ENCODE results near the gene CHMP6. TPM values are rescaled to one million over a fixed set of nuclear protein-coding genes. Genes with fewer than 3 reads are reported as not detected.

Gene CHMP6
- polyA plus RNA-seq, 1 donor from 2014 or later, result 35.1 TPM

DNA sequence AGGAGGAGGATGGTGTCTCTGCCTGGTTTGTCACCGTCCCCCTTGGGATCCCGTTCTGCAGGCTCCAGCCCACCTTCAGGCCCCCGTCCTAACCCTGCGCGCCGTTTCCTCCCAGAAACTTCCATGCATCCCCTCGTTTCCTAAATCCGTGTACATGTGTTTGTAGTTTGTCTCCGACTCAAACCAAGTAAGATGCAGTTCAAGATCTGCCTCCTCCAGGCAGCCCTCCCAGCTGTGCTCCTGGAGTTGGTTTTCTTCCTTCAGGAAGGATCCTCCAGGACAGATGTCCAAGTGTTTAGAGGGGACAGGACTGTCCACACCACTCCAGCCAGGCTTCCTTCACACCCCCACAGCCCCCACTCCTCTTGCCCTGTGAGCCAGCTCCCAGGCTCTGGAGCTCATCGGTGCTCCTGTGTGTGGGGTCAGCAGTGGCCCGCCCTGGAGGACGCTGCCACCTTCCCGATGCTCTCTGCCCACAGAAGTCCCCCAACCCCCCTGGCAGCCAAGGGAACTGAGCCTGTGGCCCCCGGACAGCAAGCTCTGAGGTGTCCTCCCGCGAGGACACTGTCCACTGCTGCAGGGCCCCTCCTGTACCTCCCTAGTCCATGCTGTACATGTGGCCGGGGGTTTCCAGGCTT lies 54.6 kb downstream of the CHMP6 start:
- Histone ChIP-seq H3K36me3 (ENCODE audit: insufficient read depth, low read length) (no peaks in the 10 kb centered on the region), H3K27ac (ENCODE audit: low read length) (no peak overlapping the region), H3K9ac (ENCODE audit: low read length) (no peak overlapping the region), H3K4me2 (ENCODE audit: low read length) (no peak overlapping the region), H4K20me1 (ENCODE audit: insufficient read depth) (no peaks in the 10 kb centered on the region), H3K27me3 (ENCODE audit: insufficient read depth, low read depth, low read length) (no peaks in the 10 kb centered on the region), H3F3A (ENCODE audit: insufficient read depth, low read length, poor library complexity, severe bottlenecking) (no peaks in the 10 kb centered on the region), H3K4me3 (ENCODE audit: low read length) (no peak overlapping the region), H3K9me3 (ENCODE audit: low read length) (no peaks in the 10 kb centered on the region), H2AFZ (ENCODE audit: low read depth, low read length) (no peak overlapping the region), H3K79me2 (replicated peaks; ENCODE audit: insufficient read depth, low read length) (peaks cover 47% of the 10 kb centered on the region), H3K9me2 (ENCODE audit: insufficient read depth, low read length) (no peaks in the 10 kb centered on the region)
- no peak for TF ChIP-seq MXI1 (conservative IDR thresholded peaks at IDR 0.05; ENCODE audit: poor library complexity, severe bottlenecking)
- no peak for TF ChIP-seq POLR2AphosphoS5 (IDR thresholded peaks at IDR 0.05)
- TF ChIP-seq, protein P1, sequence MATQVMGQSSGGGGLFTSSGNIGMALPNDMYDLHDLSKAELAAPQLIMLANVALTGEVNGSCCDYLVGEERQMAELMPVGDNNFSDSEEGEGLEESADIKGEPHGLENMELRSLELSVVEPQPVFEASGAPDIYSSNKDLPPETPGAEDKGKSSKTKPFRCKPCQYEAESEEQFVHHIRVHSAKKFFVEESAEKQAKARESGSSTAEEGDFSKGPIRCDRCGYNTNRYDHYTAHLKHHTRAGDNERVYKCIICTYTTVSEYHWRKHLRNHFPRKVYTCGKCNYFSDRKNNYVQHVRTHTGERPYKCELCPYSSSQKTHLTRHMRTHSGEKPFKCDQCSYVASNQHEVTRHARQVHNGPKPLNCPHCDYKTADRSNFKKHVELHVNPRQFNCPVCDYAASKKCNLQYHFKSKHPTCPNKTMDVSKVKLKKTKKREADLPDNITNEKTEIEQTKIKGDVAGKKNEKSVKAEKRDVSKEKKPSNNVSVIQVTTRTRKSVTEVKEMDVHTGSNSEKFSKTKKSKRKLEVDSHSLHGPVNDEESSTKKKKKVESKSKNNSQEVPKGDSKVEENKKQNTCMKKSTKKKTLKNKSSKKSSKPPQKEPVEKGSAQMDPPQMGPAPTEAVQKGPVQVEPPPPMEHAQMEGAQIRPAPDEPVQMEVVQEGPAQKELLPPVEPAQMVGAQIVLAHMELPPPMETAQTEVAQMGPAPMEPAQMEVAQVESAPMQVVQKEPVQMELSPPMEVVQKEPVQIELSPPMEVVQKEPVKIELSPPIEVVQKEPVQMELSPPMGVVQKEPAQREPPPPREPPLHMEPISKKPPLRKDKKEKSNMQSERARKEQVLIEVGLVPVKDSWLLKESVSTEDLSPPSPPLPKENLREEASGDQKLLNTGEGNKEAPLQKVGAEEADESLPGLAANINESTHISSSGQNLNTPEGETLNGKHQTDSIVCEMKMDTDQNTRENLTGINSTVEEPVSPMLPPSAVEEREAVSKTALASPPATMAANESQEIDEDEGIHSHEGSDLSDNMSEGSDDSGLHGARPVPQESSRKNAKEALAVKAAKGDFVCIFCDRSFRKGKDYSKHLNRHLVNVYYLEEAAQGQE (IDR thresholded peaks at IDR 0.05; ENCODE audit: borderline replicate concordance), result no peak

DNA sequence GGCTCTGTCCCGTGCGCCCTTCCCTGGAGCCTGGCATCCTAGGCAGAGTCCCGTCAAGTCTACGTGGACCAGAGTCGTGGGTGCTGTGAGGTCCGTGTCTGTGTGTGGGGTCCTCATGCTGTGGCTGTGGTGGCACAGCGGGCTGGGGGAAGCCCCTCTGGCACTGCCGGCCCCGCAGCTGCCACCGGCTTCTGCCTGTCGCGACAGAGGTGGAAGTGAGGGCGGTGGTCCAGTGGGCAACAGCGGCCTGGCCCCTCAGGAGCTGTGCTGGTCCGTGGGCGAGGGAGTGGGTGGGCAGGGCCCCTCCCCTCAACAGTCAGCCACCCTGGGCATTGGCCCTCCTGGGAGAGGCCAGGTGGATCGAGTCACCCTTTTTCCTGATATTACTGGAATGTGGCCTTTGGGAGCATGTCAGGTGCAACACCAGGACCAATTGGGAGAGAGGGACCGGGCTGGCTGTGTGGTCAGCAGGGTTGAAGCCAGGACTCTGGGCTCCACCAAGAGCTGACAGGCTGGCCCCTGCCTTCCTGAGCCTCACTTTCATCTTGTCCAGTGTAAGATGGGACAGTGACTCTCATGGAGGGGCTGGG lies 55.2 kb downstream of the CHMP6 start:
- H3K4me2 ChIP-seq (ENCODE audit: low read length), result no peak overlapping the region
- no peak overlapping the region for H3K4me3 ChIP-seq (ENCODE audit: low read length)
- H4K20me1 ChIP-seq (ENCODE audit: insufficient read depth), result no peaks in the 10 kb centered on the region
- H3K9me3 ChIP-seq (ENCODE audit: low read length), result no peaks in the 10 kb centered on the region
- no peak overlapping the region for H3K27ac ChIP-seq (ENCODE audit: low read length)
- H2AFZ ChIP-seq (ENCODE audit: low read depth, low read length), result no peak overlapping the region
- H3K9ac ChIP-seq (ENCODE audit: low read length), result no peak overlapping the region
- H3F3A ChIP-seq (ENCODE audit: insufficient read depth, low read length, poor library complexity, severe bottlenecking), result no peaks in the 10 kb centered on the region
- H3K9me2 ChIP-seq (ENCODE audit: insufficient read depth, low read length), result no peaks in the 10 kb centered on the region
- no peaks in the 10 kb centered on the region for H3K27me3 ChIP-seq (ENCODE audit: insufficient read depth, low read depth, low read length)
- TF ChIP-seq EP300 (conservative IDR thresholded peaks at IDR 0.05; ENCODE audit: poor library complexity, severe bottlenecking) (no peak), POLR2AphosphoS5 (IDR thresholded peaks at IDR 0.05) (no peak), MXI1 (conservative IDR thresholded peaks at IDR 0.05; ENCODE audit: poor library complexity, severe bottlenecking) (no peak)
- H3K79me2 ChIP-seq (replicated peaks; ENCODE audit: insufficient read depth, low read length), result peaks cover 41% of the 10 kb centered on the region
- H3K36me3 ChIP-seq (ENCODE audit: insufficient read depth, low read length), result no peaks in the 10 kb centered on the region

DNA sequence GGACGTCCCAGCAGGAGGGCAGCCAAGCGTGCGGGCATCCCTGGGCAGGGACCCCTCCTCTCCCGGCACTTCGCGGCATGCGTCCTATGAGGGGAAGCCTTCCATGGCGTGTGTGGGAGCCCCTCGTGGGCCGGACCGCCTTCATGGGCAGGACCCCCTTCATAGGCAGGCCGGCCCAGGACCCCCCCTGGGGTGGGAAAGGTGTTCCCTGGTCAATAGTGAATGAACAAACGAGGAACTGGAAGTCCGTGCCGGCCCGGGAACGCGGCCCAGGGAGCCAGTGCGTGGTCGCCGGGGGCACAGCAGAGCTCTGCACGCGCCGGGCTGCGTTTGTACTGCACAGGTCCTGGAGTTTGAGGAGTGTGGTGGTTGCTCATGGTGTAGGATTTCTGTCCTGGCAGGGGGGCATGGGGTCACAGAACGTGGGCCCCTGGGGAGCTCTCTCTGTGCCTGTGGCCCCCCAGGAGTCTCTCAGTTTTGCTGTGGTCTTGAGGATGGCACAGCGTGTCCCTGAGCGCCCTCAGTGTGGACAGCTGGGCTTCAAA lies 57.3 kb downstream of the CHMP6 start:
- Histone ChIP-seq H3K9me2 (ENCODE audit: insufficient read depth, low read length) (no peaks in the 10 kb centered on the region), H3F3A (ENCODE audit: insufficient read depth, low read length, poor library complexity, severe bottlenecking) (no peaks in the 10 kb centered on the region), H3K27me3 (ENCODE audit: insufficient read depth, low read depth, low read length) (no peaks in the 10 kb centered on the region), H3K4me3 (ENCODE audit: low read length) (no peak overlapping the region), H3K9ac (ENCODE audit: low read length) (no peak overlapping the region), H3K79me2 (replicated peaks; ENCODE audit: insufficient read depth, low read length) (peaks cover 28% of the 10 kb centered on the region), H2AFZ (ENCODE audit: low read depth, low read length) (no peak overlapping the region), H3K27ac (ENCODE audit: low read length) (no peak overlapping the region), H3K4me2 (ENCODE audit: low read length) (no peak overlapping the region), H3K9me3 (ENCODE audit: low read length) (no peaks in the 10 kb centered on the region), H4K20me1 (ENCODE audit: insufficient read depth) (no peaks in the 10 kb centered on the region), H3K36me3 (ENCODE audit: insufficient read depth, low read length) (no peaks in the 10 kb centered on the region)
- no peak for TF ChIP-seq POLR2AphosphoS5 (IDR thresholded peaks at IDR 0.05)
- no peak for TF ChIP-seq SMC3 (conservative IDR thresholded peaks at IDR 0.05; ENCODE audit: poor library complexity)
- no peak for TF ChIP-seq RAD21 (conservative IDR thresholded peaks at IDR 0.05)
- TF ChIP-seq, protein P1 (IDR thresholded peaks at IDR 0.05; ENCODE audit: borderline replicate concordance), result no peak
- TF ChIP-seq, protein P2, sequence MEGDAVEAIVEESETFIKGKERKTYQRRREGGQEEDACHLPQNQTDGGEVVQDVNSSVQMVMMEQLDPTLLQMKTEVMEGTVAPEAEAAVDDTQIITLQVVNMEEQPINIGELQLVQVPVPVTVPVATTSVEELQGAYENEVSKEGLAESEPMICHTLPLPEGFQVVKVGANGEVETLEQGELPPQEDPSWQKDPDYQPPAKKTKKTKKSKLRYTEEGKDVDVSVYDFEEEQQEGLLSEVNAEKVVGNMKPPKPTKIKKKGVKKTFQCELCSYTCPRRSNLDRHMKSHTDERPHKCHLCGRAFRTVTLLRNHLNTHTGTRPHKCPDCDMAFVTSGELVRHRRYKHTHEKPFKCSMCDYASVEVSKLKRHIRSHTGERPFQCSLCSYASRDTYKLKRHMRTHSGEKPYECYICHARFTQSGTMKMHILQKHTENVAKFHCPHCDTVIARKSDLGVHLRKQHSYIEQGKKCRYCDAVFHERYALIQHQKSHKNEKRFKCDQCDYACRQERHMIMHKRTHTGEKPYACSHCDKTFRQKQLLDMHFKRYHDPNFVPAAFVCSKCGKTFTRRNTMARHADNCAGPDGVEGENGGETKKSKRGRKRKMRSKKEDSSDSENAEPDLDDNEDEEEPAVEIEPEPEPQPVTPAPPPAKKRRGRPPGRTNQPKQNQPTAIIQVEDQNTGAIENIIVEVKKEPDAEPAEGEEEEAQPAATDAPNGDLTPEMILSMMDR (IDR thresholded peaks at IDR 0.05; ENCODE audit: poor library complexity, severe bottlenecking), result no peak
- no peak for TF ChIP-seq MXI1 (conservative IDR thresholded peaks at IDR 0.05; ENCODE audit: poor library complexity, severe bottlenecking)
- no peak for TF ChIP-seq EZH2 (IDR thresholded peaks at IDR 0.05; ENCODE audit: borderline replicate concordance, insufficient read depth, low read length, poor library complexity, severe bottlenecking)
- TF ChIP-seq EP300 (conservative IDR thresholded peaks at IDR 0.05; ENCODE audit: poor library complexity, severe bottlenecking), result no peak
- no peak for TF ChIP-seq TAF1 (IDR thresholded peaks at IDR 0.05; ENCODE audit: low read depth)

All from neural cell (in vitro differentiated cells).